Coronary artery (tissue), 2 donors: ENCODE measurements around the gene FTSJ1.
A peak's percentile ranks its signal among the peaks of the same experiment; 100 is the strongest.

Experiments used
- DNase-seq: peaks from one replicate; pipeline ENCODE4 v3.0.0-alpha.2; 2017; ENCODE audit warnings: low spot score
- H3K27ac ChIP-seq, 2 donors: fragments of 200-600 bp; sonication (generic); one replicate each; pipeline ENCODE4 v1.5.1; 2016 to 2019
- H3K4me3 ChIP-seq: fragments of 200-600 bp; sonication (generic); 2 replicates; pipeline ENCODE4 v1.5.1; 2016; ENCODE audit warnings: mild to moderate bottlenecking, moderate library complexity
- CTCF ChIP-seq: fragments of 200-600 bp; sonication (generic); IDR thresholded peaks from one replicate; pipeline ENCODE4 v1.5.1; 2019; ENCODE audit warnings: antibody characterized with exemption

The FTSJ1 gene

DNA sequence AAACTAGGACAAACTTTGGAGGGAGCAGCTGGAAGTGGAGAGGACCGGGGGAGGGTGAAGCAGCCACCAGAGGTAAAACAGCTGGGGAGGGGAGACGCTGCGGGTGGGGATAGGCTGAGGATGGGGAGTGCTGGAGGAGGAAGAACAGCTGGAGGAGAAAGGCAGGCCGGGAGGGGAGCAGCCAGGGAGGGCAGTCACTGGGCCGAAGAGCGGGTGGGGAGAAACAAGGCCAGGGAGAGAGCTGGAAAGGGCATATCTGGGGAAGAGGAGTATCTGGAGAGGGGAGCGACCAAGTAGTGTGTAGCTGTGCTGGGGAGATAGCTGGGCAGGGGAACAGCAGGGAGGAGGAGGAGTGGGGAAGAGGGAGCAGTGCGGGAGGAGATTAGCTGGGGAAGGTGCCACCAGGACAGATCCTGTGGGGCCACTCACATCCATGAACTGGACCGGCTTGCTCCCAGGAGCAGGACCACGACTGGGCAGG is 8.7 kb upstream of the FTSJ1 start:
- H3K27ac ChIP-seq = no peak overlapping the region
- H3K4me3 ChIP-seq = peak overlapping the region; percentile 59
- no peak for DNase-seq
- no peak for TF ChIP-seq CTCF

DNA sequence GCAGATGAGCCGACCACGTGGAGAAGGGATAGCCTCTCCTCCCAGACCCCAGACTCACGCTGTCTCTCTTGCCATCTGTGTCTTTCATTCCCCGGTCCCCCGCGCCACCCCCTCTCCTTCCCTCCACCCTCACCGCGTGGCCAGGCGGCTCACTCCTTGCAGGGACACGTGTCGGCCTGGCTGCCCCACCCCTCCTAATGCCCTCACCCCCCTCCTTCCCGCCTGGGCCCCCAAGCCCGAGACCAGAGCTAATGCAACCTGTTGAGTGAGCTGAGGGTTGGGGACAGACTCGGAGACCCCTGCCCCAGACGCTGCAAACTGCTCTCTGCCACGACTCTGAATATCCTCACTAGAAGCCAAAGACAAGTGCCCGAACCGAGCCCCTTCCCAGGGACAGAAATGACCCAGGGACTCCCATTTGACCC is 7.7 kb upstream of the FTSJ1 start:
- H3K4me3 ChIP-seq = peak overlapping the region; percentile 59
- no peak overlapping the region for H3K27ac ChIP-seq
- DNase-seq = no peak
- TF ChIP-seq CTCF = no peak

- Histone ChIP-seq H3K27ac (no peak overlapping the region), H3K4me3 (peak overlapping the region; percentile 59)
- no peak for TF ChIP-seq CTCF
- no peak for DNase-seq
Measured at GRCh38 chrX:48468693-48469691, 7.0 kb upstream of the FTSJ1 start.

GRCh38 chrX:48470110-48470832 is 5.7 kb upstream of the FTSJ1 start, which contains the start of gene SLC38A5:
SLC38A5 (minus strand) TSS chrX:48470260; CDS start chrX:48467924, 2,336 bp downstream.
- H3K4me3 ChIP-seq = peak within 1 kb of the TSS; percentile 59
- no peak for DNase-seq
- no peak for TF ChIP-seq CTCF
- no peak within 1 kb of the TSS for H3K27ac ChIP-seq

DNA sequence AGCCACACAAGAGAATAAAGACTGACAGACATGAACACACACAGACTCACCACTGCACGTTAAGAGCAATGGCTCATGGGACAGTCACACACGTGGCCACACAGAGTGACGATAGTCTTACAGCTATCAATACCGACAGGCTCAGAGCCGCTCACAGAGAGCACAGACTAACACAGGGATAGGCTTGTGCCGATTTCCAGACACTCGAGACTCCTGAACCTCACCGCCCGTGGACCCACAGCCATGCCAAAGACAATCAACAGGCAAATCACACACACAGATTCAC is 5.2 kb upstream of the FTSJ1 start:
- TF ChIP-seq CTCF = no peak

GRCh38 chrX:48471504-48471903 is 4.5 kb upstream of the FTSJ1 start:
- H3K27ac ChIP-seq = no peak overlapping the region
- no peak for TF ChIP-seq CTCF
- no peak overlapping the region for H3K4me3 ChIP-seq
- DNase-seq = no peak

More for the DNA sequence above, 5.2 kb upstream of the FTSJ1 start:
- H3K27ac ChIP-seq = no peak overlapping the region
- H3K4me3 ChIP-seq = no peak overlapping the region
- no peak for DNase-seq
